Fibroblast of skin of left biceps (primary cell): Measurements from ENCODE around the gene MYO5B.

ENCODE experiments used
- DNase-seq, 2 experiments: peaks; one replicate each; pipeline ENCODE4 v3.0.0-alpha.2; 2013; ENCODE audit warnings: low read depth in 2 of 2

Gene MYO5B

DNA sequence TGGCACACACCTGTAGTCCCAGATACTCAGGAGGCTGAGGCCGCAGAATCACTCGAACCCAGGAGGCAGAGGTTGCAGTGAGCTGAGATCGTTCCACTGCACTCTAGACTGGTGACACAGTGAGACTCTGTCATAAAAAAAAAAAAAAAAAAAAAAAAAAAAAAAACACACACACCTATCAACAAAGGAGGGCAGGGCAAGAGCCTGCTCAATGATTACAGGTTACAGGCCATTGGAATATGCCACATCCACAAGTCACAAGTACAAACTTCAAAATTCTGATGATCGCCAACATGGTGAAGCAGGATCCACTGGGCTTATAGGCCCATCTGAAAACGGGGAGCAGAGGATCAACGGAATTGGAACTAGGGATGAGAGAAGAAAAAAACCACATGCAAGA, 6.3 kb downstream of the MYO5B start:
- no peak for DNase-seq

DNA sequence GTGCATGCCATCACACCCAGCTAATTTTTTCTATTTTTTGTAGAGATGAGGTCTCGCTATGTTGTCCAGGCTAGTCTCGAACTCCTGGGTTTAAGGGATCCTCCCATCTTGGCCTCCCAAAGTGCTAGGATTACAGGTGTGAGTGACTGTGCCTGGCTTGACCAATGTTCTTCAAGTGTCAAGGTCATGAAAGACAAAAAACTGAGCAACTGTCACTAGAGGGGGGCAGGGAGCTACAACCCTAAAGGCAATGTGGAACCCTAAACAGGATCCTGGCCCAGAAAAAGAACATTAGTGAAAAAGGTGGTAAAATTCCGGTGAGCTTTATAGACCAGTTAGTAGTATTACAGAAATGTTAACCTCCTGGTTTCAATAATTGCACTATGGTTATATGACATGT, 7.3 kb downstream of the MYO5B start:
- DNase-seq: no peak

DNA sequence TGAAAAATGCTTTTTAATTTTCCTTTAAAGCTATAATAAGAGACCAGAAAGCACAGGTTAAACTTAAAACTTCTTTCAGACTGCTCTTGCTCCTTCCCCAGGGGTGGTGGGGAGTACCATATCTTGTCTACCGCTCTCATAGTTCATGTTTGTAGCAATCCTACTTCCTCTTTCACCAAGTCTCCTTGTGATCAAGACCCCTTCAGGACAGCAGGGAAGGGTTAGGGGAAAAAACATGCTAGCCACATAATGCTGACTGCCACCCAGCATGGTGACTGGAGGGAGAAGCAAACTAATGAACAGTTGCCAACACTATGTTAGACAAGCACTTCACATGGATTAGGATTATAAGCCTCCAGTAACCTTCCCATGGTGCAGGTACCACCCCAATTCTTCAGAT, 8.6 kb downstream of the MYO5B start:
- no peak for DNase-seq

DNA sequence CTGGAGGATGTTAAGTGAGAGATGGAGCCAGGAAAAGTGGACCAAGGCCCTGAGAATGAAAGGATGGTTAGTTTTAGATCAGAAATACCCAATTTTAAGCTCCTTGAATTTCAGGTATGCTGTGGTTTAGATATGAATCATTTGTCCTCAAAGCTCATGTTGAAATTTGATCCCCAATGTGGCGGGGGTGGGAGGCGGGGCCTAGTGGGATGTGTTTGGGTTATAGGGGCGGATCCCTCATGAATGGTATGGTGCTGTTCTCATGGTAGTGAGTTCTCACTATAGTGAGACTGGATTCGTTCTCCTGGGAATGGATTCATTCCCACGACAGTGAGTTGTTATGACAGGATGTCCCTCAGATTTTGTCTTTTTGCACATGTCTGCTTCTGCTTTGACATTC, 11.4 kb downstream of the MYO5B start:
- no peak for DNase-seq

DNA sequence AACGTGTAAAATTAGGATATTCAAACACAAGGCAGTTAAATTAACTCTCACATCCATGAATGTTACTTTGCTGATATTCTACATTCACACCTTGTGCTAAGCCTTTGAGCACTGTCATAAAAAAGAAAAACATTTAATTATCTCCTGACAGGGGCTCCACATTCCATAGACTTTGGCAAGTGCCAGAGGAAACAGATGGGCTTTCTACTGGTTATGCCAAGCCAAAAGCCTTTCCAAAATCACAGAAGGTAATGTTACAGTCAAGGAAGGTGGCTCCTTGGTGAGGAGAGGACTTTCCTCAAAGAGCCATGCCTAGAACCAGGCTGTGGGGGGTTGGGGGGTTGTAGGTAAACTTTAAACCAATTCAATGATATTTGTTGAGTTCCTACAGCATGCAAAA, 12.4 kb downstream of the MYO5B start:
- no peak for DNase-seq

DNA sequence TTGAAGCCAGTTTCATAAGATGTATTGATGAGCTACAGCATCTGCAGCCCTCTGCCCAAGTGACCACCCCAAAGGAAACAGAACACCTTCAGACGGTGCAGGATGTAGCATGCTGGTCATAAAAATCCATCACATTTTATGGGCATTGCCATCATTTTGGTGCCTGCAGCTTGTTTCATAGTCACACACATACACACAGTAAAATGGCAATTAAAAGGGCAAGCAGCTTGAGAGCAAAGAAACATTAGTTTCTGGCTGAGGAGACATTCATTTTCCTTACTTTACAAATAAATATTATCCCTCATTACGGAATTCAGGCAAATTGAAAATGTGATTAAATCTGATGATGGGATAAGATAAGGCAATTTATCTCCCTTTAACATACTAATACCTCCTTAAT, 13.4 kb downstream of the MYO5B start:
- no peak for DNase-seq

DNA sequence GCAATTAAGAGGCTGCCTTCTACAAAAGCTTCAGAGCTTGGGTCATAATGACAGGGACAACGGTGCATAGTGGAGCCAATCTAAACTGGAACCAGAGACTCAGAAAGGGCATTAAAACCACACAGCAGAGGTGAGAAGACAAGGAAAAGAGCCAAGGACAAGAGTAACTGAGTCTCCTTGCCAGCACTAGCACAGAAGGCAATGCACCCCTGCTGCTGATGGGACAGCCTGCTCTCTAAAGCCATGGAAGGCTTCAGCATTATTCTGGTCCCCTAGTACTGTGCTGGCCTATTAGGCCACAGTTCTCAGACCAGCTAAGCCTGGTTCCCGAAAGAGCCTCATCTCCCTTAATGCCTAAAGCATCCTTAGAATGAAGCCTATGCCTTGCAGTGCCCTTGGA, 15.5 kb downstream of the MYO5B start:
- DNase-seq: no peak

DNA sequence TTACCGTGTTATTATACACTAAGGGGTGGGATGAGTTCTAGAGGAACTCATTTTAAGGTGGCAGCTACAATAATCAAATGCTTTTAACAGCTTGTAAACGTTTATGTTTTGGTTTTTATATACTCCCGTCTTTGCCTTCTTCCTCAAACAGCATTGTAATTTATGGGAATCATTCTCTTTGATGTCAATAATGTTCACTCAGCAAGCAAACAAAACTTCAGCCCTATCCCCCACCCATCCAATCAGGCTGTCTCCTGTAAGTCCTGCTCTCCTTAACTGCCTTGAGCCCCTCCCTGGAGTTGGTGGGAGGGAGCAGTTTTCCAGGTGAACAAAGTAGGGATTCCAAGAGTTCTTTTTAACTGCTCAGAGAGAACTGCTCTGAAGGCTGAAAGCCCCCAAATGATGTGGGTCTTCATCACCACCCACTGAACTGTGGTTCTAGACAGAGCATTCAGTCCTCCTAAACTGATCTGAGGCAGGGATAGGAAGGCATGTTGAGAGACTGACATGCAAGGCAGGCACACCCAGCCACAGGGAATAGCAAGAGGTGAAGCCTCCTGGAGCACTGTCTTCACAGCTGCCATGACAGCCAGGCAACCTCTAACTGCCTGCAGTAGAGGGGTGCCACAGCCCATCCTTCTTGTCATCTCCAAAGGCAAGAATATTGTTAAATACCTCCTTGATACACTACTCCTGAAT, 17.5 kb downstream of the MYO5B start:
- no peak for DNase-seq

DNA sequence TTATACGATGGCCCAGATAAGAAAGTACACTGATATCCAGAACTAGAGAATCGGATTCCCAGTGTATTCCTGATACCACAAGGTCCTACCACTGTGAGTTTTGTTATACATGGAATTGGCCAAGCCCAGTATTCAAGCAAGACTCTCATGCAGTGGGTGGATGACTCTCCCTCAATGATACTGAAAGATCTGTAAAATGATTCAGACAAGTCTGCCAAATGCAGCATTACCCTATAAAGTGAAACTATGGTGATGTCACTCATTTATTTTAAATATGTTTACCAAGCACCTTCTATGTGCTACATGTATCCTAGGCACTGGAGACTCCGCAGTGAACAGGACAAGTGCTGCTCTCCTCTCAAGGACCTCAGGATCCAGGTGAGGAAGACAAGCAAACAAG, 22.6 kb downstream of the MYO5B start:
- no peak for DNase-seq

DNA sequence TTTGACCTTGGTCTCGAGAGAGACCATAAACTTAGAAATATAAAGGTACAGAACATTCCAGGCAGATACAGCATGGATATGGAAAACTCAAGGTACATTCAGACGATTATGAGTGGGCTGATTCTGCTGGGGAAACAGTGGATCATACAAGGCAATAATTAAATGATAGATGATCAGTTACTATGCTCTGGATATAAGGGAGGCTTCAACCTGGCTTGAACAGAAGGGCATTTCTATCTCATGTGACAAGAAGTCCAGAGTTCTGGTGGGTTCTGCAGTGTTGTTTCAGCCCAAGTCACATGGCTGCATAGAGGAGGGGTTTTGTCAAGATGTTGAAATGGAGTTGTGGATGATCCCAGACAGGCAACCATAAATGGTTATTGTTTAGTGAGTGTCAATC, 23.5 kb downstream of the MYO5B start:
- no peak for DNase-seq

DNA sequence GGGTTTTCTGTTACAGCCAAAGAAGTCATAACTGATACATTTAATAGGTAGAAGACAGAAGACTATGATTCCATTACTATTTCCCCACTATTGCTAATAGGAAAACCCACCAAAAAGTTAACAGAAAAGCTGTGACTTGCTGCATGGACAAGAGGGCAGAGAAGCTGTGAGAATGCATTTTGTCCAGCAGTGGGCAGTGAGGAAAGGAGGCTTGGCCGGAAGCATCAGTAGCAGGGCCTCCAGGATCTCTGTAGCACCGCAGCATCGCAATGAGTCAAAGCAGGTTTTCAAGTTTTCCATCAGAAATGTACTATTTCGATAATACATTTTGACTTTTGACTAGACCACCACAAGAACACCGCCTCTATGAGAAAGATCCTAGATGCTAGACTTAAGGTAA, 24.9 kb downstream of the MYO5B start:
- DNase-seq: no peak

DNA sequence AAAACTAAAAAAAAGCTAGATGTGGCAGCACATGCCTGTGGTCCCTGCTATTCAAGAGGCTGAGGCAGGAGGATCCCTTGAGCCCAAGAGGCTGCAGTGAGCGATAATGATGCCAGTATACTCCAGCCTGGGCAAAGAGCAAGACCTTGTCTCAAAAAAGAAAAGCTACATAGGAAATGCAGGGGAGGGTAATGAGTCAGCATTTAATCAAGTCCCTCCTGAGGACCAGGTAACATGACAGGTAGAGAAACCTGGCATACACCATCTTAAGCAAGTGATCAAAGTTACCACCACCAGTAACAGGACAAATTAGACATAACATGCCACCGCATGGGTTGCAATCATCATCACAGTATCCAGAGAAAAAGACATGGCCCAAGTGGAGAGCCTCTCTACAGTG, 25.8 kb downstream of the MYO5B start:
- no peak for DNase-seq

DNA sequence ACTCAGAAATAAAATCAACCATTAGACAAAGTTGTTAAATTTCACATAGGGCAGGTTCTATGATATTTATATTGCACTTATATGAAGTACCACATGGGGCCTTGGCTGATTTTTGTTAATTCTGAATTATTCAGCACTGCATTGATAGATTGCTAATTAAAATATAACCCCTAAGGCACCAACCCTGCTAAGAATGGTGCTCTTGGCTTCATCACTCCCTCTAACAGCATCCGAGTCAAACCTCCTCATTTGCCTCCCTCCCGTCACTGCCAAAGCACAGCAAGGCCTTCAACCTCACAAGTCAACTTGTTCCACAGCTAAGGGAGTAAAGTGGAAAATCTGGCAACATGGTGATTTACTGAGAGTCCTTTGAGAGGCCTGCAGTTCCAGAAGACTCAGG, 27.0 kb downstream of the MYO5B start:
- no peak for DNase-seq

DNA sequence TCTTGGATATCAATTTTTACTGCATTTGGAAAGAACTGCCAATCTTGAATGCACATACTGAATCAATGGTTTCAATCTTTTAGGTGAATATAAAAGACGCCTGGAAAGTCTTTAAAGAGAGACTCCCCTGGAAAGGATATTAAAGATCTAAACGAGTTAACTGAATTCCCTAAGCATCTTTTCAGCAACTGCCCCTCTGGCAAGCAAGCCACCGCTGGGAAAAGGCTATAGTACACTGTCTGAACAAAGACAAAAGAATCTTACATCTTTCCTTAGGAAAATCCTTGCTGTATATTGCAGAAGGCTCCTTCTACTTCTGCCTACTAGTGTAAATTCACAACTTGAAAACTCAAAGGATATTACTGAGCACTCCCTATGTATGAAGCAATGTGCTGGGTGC, 28.0 kb downstream of the MYO5B start:
- no peak for DNase-seq

DNA sequence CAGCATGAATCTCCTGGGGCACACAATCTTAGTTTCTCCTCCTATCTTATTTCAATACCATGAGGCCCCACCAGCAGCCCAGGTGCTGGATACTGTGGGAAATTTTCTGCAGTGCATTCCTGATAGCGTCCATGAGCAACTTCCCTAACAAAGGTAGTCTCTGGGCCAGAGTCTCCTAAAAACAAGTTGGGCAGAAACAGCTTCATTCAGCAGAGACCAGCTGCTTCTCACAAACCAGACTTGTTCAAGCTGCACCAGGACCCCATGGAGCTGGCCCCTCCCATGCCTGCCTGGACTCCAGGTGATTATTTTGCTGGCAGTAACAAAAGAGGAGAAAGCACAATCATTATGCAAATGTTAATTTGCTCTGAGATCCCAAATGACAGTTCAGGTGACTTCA, 31.4 kb downstream of the MYO5B start:
- DNase-seq: no peak

DNA sequence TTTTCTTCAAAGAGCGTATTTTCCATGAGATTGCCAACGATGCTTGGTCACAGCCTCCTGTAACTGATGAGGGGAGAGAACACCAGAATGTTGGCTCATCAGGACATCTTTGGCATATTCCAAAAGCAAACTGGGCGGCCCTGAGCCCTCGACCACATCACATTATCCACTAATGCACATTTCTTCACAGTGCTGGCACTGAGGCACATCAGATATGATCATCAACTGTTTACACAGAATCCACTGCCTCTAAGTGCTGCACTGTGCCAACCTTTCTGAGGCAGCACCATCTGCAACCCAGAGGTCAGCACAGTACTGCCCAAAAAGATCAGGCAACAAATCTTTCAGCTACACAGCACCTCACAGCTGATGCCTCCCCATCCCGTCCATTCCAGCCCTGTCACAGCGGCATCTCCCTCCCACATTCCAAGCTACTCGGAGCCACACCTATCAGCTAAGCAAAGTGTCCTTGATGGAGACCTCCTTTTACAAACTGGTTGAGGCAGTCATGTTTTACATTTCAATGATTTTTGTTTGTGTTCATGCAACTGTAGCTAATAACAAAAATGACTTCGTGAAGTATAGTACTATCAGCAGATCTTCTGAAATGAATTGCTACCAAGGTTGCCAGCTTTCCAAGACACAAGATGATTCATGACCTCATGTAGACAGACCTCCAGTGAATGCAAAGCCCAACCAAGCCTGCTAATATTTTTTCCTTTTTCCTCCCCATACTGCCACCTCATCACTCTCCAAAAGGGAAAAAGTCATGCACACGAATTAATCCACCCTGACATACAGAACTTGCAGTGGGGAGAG, 32.3 kb downstream of the MYO5B start:
- no peak for DNase-seq

DNA sequence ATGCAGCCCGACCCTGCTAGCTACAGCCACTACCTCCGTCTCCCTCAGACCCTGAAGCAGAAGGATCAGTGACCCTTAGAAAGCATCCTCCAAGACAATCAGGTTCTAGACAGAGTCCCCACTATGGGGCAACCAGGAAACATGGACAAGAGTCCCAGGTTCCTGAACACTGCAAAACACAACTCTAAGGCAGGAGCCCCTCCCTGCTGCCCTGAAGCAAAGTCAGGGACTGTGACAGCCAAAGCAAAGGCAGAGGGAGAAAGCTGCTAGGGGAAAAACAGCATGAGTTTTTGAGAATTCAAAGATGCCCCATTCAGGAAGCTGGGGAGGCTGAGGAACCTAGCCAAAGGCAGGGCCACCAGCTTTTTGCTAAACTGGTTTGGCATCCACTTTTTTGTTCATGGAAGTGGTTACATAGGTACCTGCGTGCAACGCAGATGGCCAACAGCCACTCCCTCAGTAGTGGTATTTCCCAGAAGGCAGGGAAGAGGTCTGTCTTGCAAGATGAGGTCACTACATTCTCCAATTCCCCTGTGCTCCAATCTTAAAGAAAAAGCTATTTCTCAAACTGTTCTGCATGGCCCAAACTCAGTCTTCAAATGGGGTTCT, 33.2 kb downstream of the MYO5B start:
- DNase-seq: no peak

DNA sequence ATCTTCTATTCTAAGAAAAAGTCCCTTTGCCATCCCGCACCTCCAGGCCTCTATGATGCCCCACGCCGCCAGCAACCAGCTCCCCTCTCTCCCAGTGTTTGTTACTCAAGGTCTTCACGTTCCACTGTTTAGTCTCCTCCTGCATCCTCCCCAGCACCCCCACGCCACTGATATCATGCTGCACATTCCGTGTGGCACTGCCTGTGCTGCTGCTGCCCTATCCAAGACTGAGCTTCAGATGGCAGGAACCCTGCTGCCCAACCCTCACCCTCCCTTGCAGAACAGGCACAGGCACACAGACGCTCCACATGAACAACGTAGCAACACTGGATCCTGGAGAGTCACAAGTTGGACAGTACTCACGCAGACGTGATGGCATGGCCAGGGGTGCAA, 35.3 kb downstream of the MYO5B start:
- DNase-seq: no peak

DNA sequence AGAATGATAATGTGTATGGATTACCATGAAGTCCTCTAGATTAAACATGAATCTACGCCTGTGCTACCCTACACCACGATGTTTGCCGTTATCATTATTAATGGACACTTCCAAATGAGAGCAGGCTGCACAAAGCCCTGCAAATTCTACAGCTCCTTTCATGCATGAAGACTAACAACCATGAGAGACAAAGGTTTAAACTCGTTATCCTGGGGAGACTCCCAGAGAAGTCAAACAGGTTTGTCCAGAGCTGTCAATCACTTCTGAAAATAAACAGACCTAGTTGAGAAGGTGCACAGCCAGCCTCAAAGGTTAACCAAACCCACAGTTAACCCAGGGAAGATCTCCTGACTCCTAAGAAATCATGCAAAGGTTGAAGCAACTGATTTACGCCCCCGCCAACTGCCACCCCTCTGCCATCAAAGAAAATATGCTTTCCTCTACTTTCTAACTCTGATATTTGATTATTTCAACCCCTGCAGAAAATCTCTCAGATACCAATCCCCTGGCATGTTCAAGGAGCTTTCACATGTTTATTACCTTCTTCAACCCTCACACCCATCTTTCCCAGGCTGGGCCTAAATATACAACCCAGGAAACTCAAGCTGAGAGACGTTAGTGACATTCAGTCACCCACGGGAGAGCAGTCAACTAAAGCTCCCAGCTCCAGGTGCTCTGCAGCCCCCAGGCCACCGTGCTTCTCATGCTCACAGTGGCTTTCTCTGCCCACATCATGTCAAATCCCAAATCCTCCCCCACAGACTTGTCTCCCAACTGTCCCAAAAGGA, 35.9 kb downstream of the MYO5B start:
- no peak for DNase-seq

DNA sequence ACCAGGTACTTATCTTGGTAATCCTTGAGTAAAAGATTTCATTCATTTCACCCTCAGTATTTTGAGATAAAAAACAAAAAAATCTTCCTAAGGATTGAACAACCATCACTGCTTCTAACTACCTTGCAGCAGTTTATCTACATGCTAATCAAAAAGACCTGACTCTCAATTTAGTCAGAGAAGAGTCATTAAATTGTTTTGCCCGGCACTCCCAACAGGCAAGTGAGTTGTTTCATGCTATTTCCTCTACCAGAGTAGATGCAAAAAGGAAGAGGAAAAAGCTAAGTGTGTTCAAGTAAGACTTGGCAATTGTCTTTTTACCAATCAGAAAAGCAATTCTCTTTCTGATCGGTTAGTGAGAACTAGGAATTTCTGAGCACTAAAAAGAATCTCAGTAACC, 39.5 kb downstream of the MYO5B start:
- no peak for DNase-seq

DNA sequence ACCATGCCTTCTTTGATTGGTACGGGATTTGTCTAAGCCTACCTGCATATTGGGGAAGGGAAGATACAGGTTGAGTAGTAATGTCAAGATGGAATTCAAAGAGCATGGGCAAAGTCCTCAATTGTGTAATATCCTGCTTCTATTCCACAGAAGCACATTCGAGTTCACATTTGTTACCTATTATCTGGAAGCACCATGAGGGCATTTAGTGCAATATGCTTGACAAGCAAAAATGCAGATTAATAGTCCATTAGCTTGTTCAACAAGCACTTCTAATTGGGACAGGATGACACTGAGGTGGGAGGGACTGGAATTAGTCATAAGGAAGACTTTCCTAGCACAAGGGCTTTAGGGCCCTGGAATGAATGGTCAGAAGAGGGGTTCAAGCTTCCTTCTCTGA, 40.5 kb downstream of the MYO5B start:
- no peak for DNase-seq

DNA sequence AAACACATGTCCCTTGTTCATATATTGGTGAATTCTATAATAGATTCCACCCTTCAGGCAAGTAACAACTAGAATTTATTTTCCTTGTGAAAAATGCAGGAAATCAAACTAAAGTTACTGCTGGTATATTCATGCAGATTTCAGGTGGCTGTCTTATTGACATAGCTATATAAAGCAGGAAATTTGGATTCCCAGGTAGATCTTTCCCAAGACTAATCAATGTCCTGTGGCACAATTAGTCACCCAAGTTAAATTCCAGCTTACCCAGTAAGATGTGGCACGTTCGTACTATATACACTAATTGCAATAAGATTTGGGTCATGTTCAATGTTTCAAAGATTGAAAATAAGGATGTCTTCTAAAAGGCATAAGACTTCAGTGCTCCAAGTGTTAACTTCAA, 42.0 kb downstream of the MYO5B start:
- DNase-seq: no peak
